PFSK-1 (cell line): ENCODE measurements around the gene PRODH.

ENCODE experiments used
- POLR2AphosphoS5 ChIP-seq: IDR thresholded peaks from 2 replicates; pipeline ENCODE4 v1.6.1; 2012; ENCODE audit warnings: low read depth, mild to moderate bottlenecking, control low read depth, low read length, moderate library complexity
- REST ChIP-seq, 2 experiments: IDR thresholded peaks; 2 replicates each; pipeline versions ENCODE4 v1.6.1 to v1.8.0; 2011 to 2012; ENCODE audit warnings: low read depth in 2 of 2, low read length in 2 of 2, control low read depth in 1 of 2, inconsistent platforms in 1 of 2, mild to moderate bottlenecking in 1 of 2, moderate library complexity in 1 of 2; ENCODE audit not compliant: insufficient read depth in 1 of 2
- SIN3A ChIP-seq: IDR thresholded peaks from 2 replicates; pipeline ENCODE4 v1.6.1; 2012; ENCODE audit warnings: mild to moderate bottlenecking, low read length, moderate library complexity, borderline replicate concordance; ENCODE audit not compliant: insufficient read depth
- TAF1 ChIP-seq: IDR thresholded peaks from 2 replicates; pipeline ENCODE4 v1.6.1; 2012; ENCODE audit warnings: low read length, control low read depth, borderline replicate concordance; ENCODE audit not compliant: insufficient read depth

- TF ChIP-seq REST (IDR thresholded peaks at IDR 0.05; ENCODE audit: insufficient read depth in 1 of 2, low read depth in 2 of 2, low read length in 2 of 2) = no peak
- TF ChIP-seq POLR2AphosphoS5 = no peak
- TF ChIP-seq SIN3A = no peak
- TF ChIP-seq TAF1 = no peak
Measured at GRCh38 chr22:18966748-18967147, 30.7 kb upstream of the PRODH start.
